H1 (cell line): ENCODE measurements around the gene ASMTL. TPM values are rescaled to one million over a fixed set of nuclear protein-coding genes. Genes with fewer than 3 reads are reported as not detected.

Experiments
- BCL11A ChIP-seq, 2 experiments: IDR thresholded peaks; one replicate each; pipeline ENCODE4 v1.6.1; 2011; ENCODE audit warnings: low read depth in 2 of 2, low read length in 2 of 2, mild to moderate bottlenecking in 2 of 2
- CTCF ChIP-seq, 3 experiments: IDR thresholded peaks; 1 replicate in 2 of 3; 2 replicates in 1 of 3; pipeline versions ENCODE4 v1.5.1 to v1.6.1; 2011; ENCODE audit warnings: low read length in 3 of 3, mild to moderate bottlenecking in 3 of 3, inconsistent platforms in 2 of 3, low read depth in 1 of 3, moderate library complexity in 1 of 3; ENCODE audit not compliant: insufficient read depth in 1 of 3; ENCODE audit errors: control extremely low read depth in 1 of 3
- PHF8 ChIP-seq: fragments of 200-600 bp; sonication (generic); conservative IDR thresholded peaks from 2 replicates; pipeline ENCODE4 v1.7.1; 2012; ENCODE audit warnings: low read depth, mild to moderate bottlenecking, inconsistent platforms, low read length, moderate library complexity
- POLR2A ChIP-seq, 2 experiments: IDR thresholded peaks; 1 replicate in 1 of 2; 2 replicates in 1 of 2; pipeline ENCODE4 v1.6.1; 2011; ENCODE audit warnings: low read depth in 2 of 2, low read length in 2 of 2, mild to moderate bottlenecking in 2 of 2; ENCODE audit errors: control extremely low read depth in 1 of 2
- SAP30 ChIP-seq: fragments of 300-600 bp; sonication (generic); IDR thresholded peaks from 2 replicates; pipeline ENCODE4 v1.7.1; 2012; ENCODE audit warnings: low read length, moderate library complexity, mild to moderate bottlenecking, inconsistent platforms; ENCODE audit not compliant: insufficient read depth, insufficient replicate concordance
- SIRT6 ChIP-seq: IDR thresholded peaks from one replicate; pipeline ENCODE4 v1.7.1; 2012; ENCODE audit warnings: low read length, inconsistent platforms
- SIX5 ChIP-seq: IDR thresholded peaks from 2 replicates; pipeline ENCODE4 v1.6.1; 2011; ENCODE audit warnings: mild to moderate bottlenecking, low read depth, low read length
- YY1 ChIP-seq: IDR thresholded peaks from 2 replicates; pipeline ENCODE4 v1.6.1; 2011; ENCODE audit warnings: low read depth, mild to moderate bottlenecking, low read length
- polyA plus RNA-seq, 7 experiments: library from polyadenylated mRNA; depleted of rRNA in 3 of 7; stranded (reverse) in 5 of 7; unstranded in 2 of 7; fragments of >200 nt in 5 of 7; fragments of 200-250 nt in 2 of 7; gene quantifications; 1 replicate in 5 of 7; 2 replicates in 1 of 7; 4 replicates in 1 of 7; pipeline versions ENCODE4 v1.2.1 to v1.2.3, GENCODE V29; 2011 to 2013; ENCODE audit warnings: missing spikeins in 2 of 7, mixed read lengths in 2 of 7
- total RNA-seq: library from RNA; stranded (reverse); fragmentation: NEBNext Ultra II Directional; extraction: Animal tissue kit (Norgen Biotek cat#: 25700); gene quantifications from 2 replicates; pipeline ENCODE4 v1.2.1, GENCODE V29; 2021
- TF ChIP-seq, protein P1 (sequence below): fragments of 300-600 bp; sonication (generic); IDR thresholded peaks from 2 replicates; pipeline ENCODE4 v1.7.1; 2012; ENCODE audit warnings: low read length, moderate library complexity, mild to moderate bottlenecking, inconsistent platforms; ENCODE audit not compliant: insufficient replicate concordance
- TF ChIP-seq, protein P2 (sequence below): IDR thresholded peaks from 2 replicates; pipeline ENCODE4 v1.6.1; 2012; ENCODE audit warnings: inconsistent platforms

ASMTL gene
- total and polyA plus RNA-seq, 2 of the 8 experiments (the other 6 are each of a cell fraction or from before 2014, with no cell fraction given): 75.6 to 81.4 TPM

DNA sequence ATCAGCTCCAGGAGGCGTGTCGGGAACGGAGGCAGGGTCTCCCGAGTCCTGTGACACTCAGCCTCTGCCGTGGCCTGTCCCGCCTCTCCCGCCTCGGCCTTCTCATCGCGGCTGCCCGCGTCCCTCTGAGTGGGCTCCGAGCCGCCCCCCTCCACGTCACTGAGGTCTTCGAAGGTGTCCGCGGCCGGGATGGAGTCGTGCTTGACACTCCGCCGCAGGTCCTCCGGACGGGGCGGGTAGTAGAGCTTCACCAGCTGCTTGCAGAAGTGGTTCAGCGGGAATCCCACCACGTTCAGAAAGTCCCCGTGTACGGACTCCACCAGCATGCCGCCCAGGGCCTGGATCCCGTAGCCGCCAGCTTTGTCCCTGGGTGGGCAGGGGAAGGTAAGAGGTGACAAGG, 25.0 kb downstream of the ASMTL start (continued):
- TF ChIP-seq, protein P1, sequence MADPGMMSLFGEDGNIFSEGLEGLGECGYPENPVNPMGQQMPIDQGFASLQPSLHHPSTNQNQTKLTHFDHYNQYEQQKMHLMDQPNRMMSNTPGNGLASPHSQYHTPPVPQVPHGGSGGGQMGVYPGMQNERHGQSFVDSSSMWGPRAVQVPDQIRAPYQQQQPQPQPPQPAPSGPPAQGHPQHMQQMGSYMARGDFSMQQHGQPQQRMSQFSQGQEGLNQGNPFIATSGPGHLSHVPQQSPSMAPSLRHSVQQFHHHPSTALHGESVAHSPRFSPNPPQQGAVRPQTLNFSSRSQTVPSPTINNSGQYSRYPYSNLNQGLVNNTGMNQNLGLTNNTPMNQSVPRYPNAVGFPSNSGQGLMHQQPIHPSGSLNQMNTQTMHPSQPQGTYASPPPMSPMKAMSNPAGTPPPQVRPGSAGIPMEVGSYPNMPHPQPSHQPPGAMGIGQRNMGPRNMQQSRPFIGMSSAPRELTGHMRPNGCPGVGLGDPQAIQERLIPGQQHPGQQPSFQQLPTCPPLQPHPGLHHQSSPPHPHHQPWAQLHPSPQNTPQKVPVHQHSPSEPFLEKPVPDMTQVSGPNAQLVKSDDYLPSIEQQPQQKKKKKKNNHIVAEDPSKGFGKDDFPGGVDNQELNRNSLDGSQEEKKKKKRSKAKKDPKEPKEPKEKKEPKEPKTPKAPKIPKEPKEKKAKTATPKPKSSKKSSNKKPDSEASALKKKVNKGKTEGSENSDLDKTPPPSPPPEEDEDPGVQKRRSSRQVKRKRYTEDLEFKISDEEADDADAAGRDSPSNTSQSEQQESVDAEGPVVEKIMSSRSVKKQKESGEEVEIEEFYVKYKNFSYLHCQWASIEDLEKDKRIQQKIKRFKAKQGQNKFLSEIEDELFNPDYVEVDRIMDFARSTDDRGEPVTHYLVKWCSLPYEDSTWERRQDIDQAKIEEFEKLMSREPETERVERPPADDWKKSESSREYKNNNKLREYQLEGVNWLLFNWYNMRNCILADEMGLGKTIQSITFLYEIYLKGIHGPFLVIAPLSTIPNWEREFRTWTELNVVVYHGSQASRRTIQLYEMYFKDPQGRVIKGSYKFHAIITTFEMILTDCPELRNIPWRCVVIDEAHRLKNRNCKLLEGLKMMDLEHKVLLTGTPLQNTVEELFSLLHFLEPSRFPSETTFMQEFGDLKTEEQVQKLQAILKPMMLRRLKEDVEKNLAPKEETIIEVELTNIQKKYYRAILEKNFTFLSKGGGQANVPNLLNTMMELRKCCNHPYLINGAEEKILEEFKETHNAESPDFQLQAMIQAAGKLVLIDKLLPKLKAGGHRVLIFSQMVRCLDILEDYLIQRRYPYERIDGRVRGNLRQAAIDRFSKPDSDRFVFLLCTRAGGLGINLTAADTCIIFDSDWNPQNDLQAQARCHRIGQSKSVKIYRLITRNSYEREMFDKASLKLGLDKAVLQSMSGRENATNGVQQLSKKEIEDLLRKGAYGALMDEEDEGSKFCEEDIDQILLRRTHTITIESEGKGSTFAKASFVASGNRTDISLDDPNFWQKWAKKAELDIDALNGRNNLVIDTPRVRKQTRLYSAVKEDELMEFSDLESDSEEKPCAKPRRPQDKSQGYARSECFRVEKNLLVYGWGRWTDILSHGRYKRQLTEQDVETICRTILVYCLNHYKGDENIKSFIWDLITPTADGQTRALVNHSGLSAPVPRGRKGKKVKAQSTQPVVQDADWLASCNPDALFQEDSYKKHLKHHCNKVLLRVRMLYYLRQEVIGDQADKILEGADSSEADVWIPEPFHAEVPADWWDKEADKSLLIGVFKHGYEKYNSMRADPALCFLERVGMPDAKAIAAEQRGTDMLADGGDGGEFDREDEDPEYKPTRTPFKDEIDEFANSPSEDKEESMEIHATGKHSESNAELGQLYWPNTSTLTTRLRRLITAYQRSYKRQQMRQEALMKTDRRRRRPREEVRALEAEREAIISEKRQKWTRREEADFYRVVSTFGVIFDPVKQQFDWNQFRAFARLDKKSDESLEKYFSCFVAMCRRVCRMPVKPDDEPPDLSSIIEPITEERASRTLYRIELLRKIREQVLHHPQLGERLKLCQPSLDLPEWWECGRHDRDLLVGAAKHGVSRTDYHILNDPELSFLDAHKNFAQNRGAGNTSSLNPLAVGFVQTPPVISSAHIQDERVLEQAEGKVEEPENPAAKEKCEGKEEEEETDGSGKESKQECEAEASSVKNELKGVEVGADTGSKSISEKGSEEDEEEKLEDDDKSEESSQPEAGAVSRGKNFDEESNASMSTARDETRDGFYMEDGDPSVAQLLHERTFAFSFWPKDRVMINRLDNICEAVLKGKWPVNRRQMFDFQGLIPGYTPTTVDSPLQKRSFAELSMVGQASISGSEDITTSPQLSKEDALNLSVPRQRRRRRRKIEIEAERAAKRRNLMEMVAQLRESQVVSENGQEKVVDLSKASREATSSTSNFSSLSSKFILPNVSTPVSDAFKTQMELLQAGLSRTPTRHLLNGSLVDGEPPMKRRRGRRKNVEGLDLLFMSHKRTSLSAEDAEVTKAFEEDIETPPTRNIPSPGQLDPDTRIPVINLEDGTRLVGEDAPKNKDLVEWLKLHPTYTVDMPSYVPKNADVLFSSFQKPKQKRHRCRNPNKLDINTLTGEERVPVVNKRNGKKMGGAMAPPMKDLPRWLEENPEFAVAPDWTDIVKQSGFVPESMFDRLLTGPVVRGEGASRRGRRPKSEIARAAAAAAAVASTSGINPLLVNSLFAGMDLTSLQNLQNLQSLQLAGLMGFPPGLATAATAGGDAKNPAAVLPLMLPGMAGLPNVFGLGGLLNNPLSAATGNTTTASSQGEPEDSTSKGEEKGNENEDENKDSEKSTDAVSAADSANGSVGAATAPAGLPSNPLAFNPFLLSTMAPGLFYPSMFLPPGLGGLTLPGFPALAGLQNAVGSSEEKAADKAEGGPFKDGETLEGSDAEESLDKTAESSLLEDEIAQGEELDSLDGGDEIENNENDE: no peak
- no peak for TF ChIP-seq BCL11A (IDR thresholded peaks at IDR 0.05; ENCODE audit: low read depth in 2 of 2, low read length in 2 of 2)
- no peak for TF ChIP-seq CTCF (IDR thresholded peaks at IDR 0.05; ENCODE audit: control extremely low read depth in 1 of 3, insufficient read depth in 1 of 3, low read depth in 1 of 3, low read length in 3 of 3)
- TF ChIP-seq SIX5: no peak
- TF ChIP-seq YY1: no peak
- no peak for TF ChIP-seq PHF8
- TF ChIP-seq, protein P2, sequence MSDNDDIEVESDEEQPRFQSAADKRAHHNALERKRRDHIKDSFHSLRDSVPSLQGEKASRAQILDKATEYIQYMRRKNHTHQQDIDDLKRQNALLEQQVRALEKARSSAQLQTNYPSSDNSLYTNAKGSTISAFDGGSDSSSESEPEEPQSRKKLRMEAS: no peak
- TF ChIP-seq SAP30: no peak
- no peak for TF ChIP-seq SIRT6
- no peak for TF ChIP-seq POLR2A (IDR thresholded peaks at IDR 0.05; ENCODE audit: control extremely low read depth in 1 of 2, low read depth in 2 of 2, low read length in 2 of 2)
